IMR-90 (cell line): ENCODE measurements around the gene SEC22A. TPM values are rescaled to one million over a fixed set of nuclear protein-coding genes. Genes with fewer than 3 reads are reported as not detected.

Experiments used
- ATAC-seq: fragments of 200-7000 bp; cut with Tn5 transposase; 2 replicates; pipeline ENCODE4 v1.9.1; 2020; ENCODE audit warnings: low read depth, mild to moderate bottlenecking, moderate library complexity
- BruUV-seq: library from RNA; stranded (reverse); fragments of 400-500 nt; replicated peaks from 2 replicates; lab custom pipeline; 2021; lab: Mats Ljungman, UMichigan
- CTCF ChIA-PET: fragments of 300-600 bp; formaldehyde crosslinking; extraction: SDS; loops from one replicate; lab custom pipeline; 2021; ENCODE audit warnings: antibody characterized with exemption; lab: Yijun Ruan, JAX
- POLR2A ChIA-PET: fragments of 300-600 bp; sonication (Branson Sonifier 250); formaldehyde crosslinking; loops from one replicate; lab custom pipeline; 2022; ENCODE audit warnings: antibody characterized with exemption; ENCODE audit not compliant: unreplicated experiment; lab: Charles Lee
- DNase-seq: peaks from one replicate; pipeline ENCODE4 v3.0.0; 2013
- H2AFZ ChIP-seq: replicated peaks from 2 replicates; pipeline ENCODE3; 2013; ENCODE audit warnings: low read length, mild to moderate bottlenecking; ENCODE audit not compliant: poor library complexity
- H2AK5ac ChIP-seq: 2 replicates; pipeline ENCODE4 v1.6.1; 2013; ENCODE audit warnings: low read depth, low read length, inconsistent platforms
- H2AK9ac ChIP-seq: replicated peaks from 2 replicates; pipeline ENCODE3; 2013; ENCODE audit warnings: mild to moderate bottlenecking, low read depth, low read length, moderate library complexity; ENCODE audit not compliant: poor library complexity
- H2BK120ac ChIP-seq: 2 replicates; pipeline ENCODE4 v1.6.1; 2013; ENCODE audit warnings: low read depth, low read length, inconsistent platforms
- H2BK15ac ChIP-seq: 3 replicates; pipeline ENCODE4 v1.6.1; 2013; ENCODE audit warnings: low read depth, low read length, inconsistent platforms
- H2BK20ac ChIP-seq: 2 replicates; pipeline ENCODE4 v1.6.1; 2013; ENCODE audit warnings: low read depth, mild to moderate bottlenecking, inconsistent platforms, low read length, moderate library complexity
- H2BK5ac ChIP-seq: 2 replicates; pipeline ENCODE4 v1.6.1; 2013; ENCODE audit warnings: mild to moderate bottlenecking, low read depth, low read length, inconsistent platforms; ENCODE audit not compliant: poor library complexity, severe bottlenecking
- H3K14ac ChIP-seq: replicated peaks from 2 replicates; pipeline ENCODE4 v1.6.1; 2013; ENCODE audit warnings: low read depth, low read length, inconsistent platforms
- H3K18ac ChIP-seq: 2 replicates; pipeline ENCODE4 v1.6.1; 2013; ENCODE audit warnings: low read depth, low read length, control low read depth
- H3K23ac ChIP-seq: 2 replicates; pipeline ENCODE4 v1.6.1; 2013; ENCODE audit warnings: low read depth, low read length, inconsistent platforms
- H3K27ac ChIP-seq: 2 replicates; pipeline ENCODE4 v1.5.1; 2013; ENCODE audit warnings: mild to moderate bottlenecking, control low read depth, low read length; ENCODE audit not compliant: insufficient read depth
- H3K27me3 ChIP-seq: 2 replicates; pipeline ENCODE4 v1.6.1; 2013; ENCODE audit warnings: low read length; ENCODE audit not compliant: control insufficient read depth, insufficient read depth
- H3K36me3 ChIP-seq: 2 replicates; pipeline ENCODE4 v1.6.1; 2013; ENCODE audit warnings: low read length, mixed read lengths; ENCODE audit not compliant: control insufficient read depth, insufficient read depth
- H3K4ac ChIP-seq: 2 replicates; pipeline ENCODE4 v1.6.1; 2013; ENCODE audit warnings: low read depth, low read length, inconsistent platforms
- H3K4me1 ChIP-seq: 2 replicates; pipeline ENCODE4 v1.6.1; 2013; ENCODE audit warnings: low read length, mixed read lengths; ENCODE audit not compliant: control insufficient read depth, insufficient read depth
- H3K4me2 ChIP-seq: 2 replicates; pipeline ENCODE4 v1.6.1; 2013; ENCODE audit warnings: low read depth, mild to moderate bottlenecking, control low read depth, low read length, moderate library complexity
- H3K4me3 ChIP-seq: 2 replicates; pipeline ENCODE4 v1.5.1; 2013; ENCODE audit warnings: low read depth, mild to moderate bottlenecking, control low read depth, low read length, moderate library complexity; ENCODE audit not compliant: insufficient read depth
- H3K56ac ChIP-seq: 2 replicates; pipeline ENCODE4 v1.6.1; 2013; ENCODE audit warnings: low read length, inconsistent platforms; ENCODE audit not compliant: insufficient read depth; ENCODE audit errors: extremely low read depth
- H3K79me1 ChIP-seq, 2 experiments: 2 replicates each; pipeline ENCODE4 v1.6.1; 2013; ENCODE audit warnings: low read length in 2 of 2, inconsistent platforms in 1 of 2, low read depth in 1 of 2
- H3K9ac ChIP-seq: 2 replicates; pipeline ENCODE4 v1.6.1; 2013; ENCODE audit warnings: low read depth, low read length, control low read depth
- H3K9me1 ChIP-seq: 2 replicates; pipeline ENCODE4 v1.6.1; 2013; ENCODE audit warnings: low read length, inconsistent platforms; ENCODE audit not compliant: insufficient read depth
- H3K9me3 ChIP-seq: 2 replicates; pipeline ENCODE4 v1.6.1; 2013; ENCODE audit warnings: low read length; ENCODE audit not compliant: control insufficient read depth, insufficient read depth
- H4K20me1 ChIP-seq: 2 replicates; pipeline ENCODE4 v1.6.1; 2013; ENCODE audit warnings: low read length, inconsistent platforms; ENCODE audit not compliant: insufficient read depth
- H4K5ac ChIP-seq: 2 replicates; pipeline ENCODE4 v1.6.1; 2013; ENCODE audit warnings: mild to moderate bottlenecking, low read depth, low read length, control low read depth
- H4K8ac ChIP-seq, 2 experiments: 2 replicates each; pipeline ENCODE4 v1.6.1; 2013; ENCODE audit warnings: low read depth in 2 of 2, low read length in 2 of 2, control low read depth in 1 of 2, inconsistent platforms in 1 of 2
- H4K91ac ChIP-seq: 2 replicates; pipeline ENCODE4 v1.6.1; 2013; ENCODE audit warnings: low read depth, low read length, inconsistent platforms; ENCODE audit not compliant: insufficient read depth
- BHLHE40 ChIP-seq: fragments of 150-350 bp; IDR thresholded peaks from 2 replicates; pipeline ENCODE4 v1.6.1; 2016; ENCODE audit warnings: mild to moderate bottlenecking, low read depth, low read length
- CEBPB ChIP-seq: IDR thresholded peaks from 2 replicates; pipeline ENCODE4 v1.6.1; 2012; ENCODE audit warnings: low read depth, low read length, improper control_type of control experiment
- CHD1 ChIP-seq: IDR thresholded peaks from 2 replicates; pipeline ENCODE4 v1.6.1; 2012; ENCODE audit warnings: low read depth, low read length, improper control_type of control experiment
- CTCF ChIP-seq: conservative IDR thresholded peaks from 2 replicates; pipeline ENCODE4 v1.5.1; 2012; ENCODE audit warnings: mild to moderate bottlenecking, low read depth, low read length, improper control_type of control experiment
- ELK1 ChIP-seq: fragments of 150-350 bp; IDR thresholded peaks from 2 replicates; pipeline ENCODE4 v1.6.1; 2016; ENCODE audit warnings: low read depth, mild to moderate bottlenecking, low read length, moderate library complexity, borderline replicate concordance
- FOS ChIP-seq: fragments of 150-350 bp; IDR thresholded peaks from 2 replicates; pipeline ENCODE4 v1.6.1; 2016; ENCODE audit warnings: low read depth, low read length
- MAFK ChIP-seq: IDR thresholded peaks from 2 replicates; pipeline ENCODE4 v1.6.1; 2012; ENCODE audit warnings: low read depth, low read length, improper control_type of control experiment
- MAZ ChIP-seq: IDR thresholded peaks from 2 replicates; pipeline ENCODE4 v1.6.1; 2012; ENCODE audit warnings: low read depth, mild to moderate bottlenecking, low read length, improper control_type of control experiment, moderate library complexity, borderline replicate concordance
- MXI1 ChIP-seq: IDR thresholded peaks from 2 replicates; pipeline ENCODE4 v1.6.1; 2012; ENCODE audit warnings: low read depth, mild to moderate bottlenecking, low read length, moderate library complexity, borderline replicate concordance
- NFE2L2 ChIP-seq: fragments of 150-350 bp; IDR thresholded peaks from 2 replicates; pipeline ENCODE4 v1.6.1; 2016; ENCODE audit warnings: low read depth, mild to moderate bottlenecking, low read length
- POLR2A ChIP-seq: IDR thresholded peaks from 2 replicates; pipeline ENCODE4 v1.6.1; 2012; ENCODE audit warnings: mild to moderate bottlenecking, low read depth, low read length
- RAD21 ChIP-seq: IDR thresholded peaks from 2 replicates; pipeline ENCODE4 v1.6.1; 2012; ENCODE audit warnings: low read length, improper control_type of control experiment
- RCOR1 ChIP-seq: IDR thresholded peaks from 2 replicates; pipeline ENCODE4 v1.6.1; 2012; ENCODE audit warnings: mild to moderate bottlenecking, low read length, improper control_type of control experiment; ENCODE audit not compliant: insufficient replicate concordance
- RFX5 ChIP-seq: IDR thresholded peaks from 2 replicates; pipeline ENCODE4 v1.8.0; 2012; ENCODE audit warnings: low read depth, mild to moderate bottlenecking, low read length, moderate library complexity
- SMC3 ChIP-seq: fragments of 150-350 bp; IDR thresholded peaks from 2 replicates; pipeline ENCODE4 v1.6.1; 2016; ENCODE audit warnings: low read depth, mild to moderate bottlenecking, antibody characterized with exemption, low read length, moderate library complexity
- WGBS, 2 experiments: methylation state at CpG; one replicate each; pipeline versions ENCODE4 v1.1.5 to v1.1.7; 2013; ENCODE audit warnings: missing lambda C conversion rate in 2 of 2; ENCODE audit not compliant: insufficient read length in 1 of 2; ENCODE audit errors: extremely low coverage in 2 of 2; 5-methylcytosine and 5-hydroxymethylcytosine counted together
- dilution Hi-C: fragments of 300-500 bp; cut with HindIII; formaldehyde crosslinking; loops from one replicate; pipeline ENCODE4 v1.14.3; 2018; ENCODE audit warnings: low sequenced_read_pairs; ENCODE audit not compliant: unreplicated experiment
- in situ Hi-C: fragments of 300-500 bp; cut with MboI; formaldehyde crosslinking; loops from 3 replicates; pipeline ENCODE4 v1.14.3; 2019; ENCODE audit warnings: low sequenced_read_pairs, inconsistent platforms, mixed read lengths
- intact Hi-C: fragments of 100-400 bp; cut with micrococcal nuclease; formaldehyde crosslinking; loops from 2 replicates; pipeline ENCODE4 v1.10.0; 2022
- polyA plus RNA-seq, 3 experiments: library from polyadenylated mRNA; depleted of rRNA; stranded (reverse); fragments of >200 nt; gene quantifications; 2 replicates each; pipeline ENCODE4 v1.2.3, GENCODE V29; 2012; ENCODE audit warnings: low replicate concordance in 1 of 3
- total RNA-seq: library from RNA; depleted of rRNA; stranded (reverse); fragments of >200 nt; gene quantifications from 2 replicates; pipeline ENCODE4 v1.2.3, GENCODE V29; 2012
- TF ChIP-seq, protein P1 (sequence below): fragments of 150-350 bp; IDR thresholded peaks from 2 replicates; pipeline ENCODE4 v1.6.1; 2017; ENCODE audit warnings: mild to moderate bottlenecking, antibody characterized with exemption, low read length, low read depth

The SEC22A gene
- total and polyA plus RNA-seq, 2 of the 4 experiments (the other 2 are of a cell fraction), result 17.5 to 36.0 TPM

GRCh38 chr3:123155471-123156011 lies 46.2 kb upstream of the SEC22A start:
- no TSS peak for BruUV-seq
- Histone ChIP-seq H2BK15ac (no peak overlapping the region), H3K18ac (no peak overlapping the region), H2AFZ (no peak overlapping the region), H4K8ac (no peak overlapping the region), H3K27ac (no peak overlapping the region), H2AK5ac (no peak overlapping the region), H4K5ac (no peak overlapping the region), H2BK5ac (no peak overlapping the region), H4K20me1 (no peaks in the 10 kb centered on the region), H3K4me3 (no peak overlapping the region), H3K9me1 (peaks cover 6% of the 10 kb centered on the region), H3K4me2 (no peak overlapping the region), H3K79me1 (no peaks in the 10 kb centered on the region; a peak in 1 of 4 replicates), H3K4ac (no peak overlapping the region), H2BK20ac (no peak overlapping the region), H2BK120ac (no peak overlapping the region), H3K23ac (no peak overlapping the region), H3K14ac (no peak overlapping the region), H3K9me3 (no peaks in the 10 kb centered on the region), H2AK9ac (no peak overlapping the region), H3K56ac (no peak overlapping the region), H3K4me1 (no peaks in the 10 kb centered on the region), H4K91ac (no peak overlapping the region), H3K27me3 (no peaks in the 10 kb centered on the region), H3K9ac (no peak overlapping the region), H3K36me3 (peaks cover 51% of the 10 kb centered on the region)
- dilution Hi-C loops, result no loop called here
- ChIA-PET CTCF (no interaction called here), POLR2A (no interaction called here)
- no peak for ATAC-seq
- WGBS, 2 experiments, result no CpG with 5 or more reads among the region's 9 CpGs
- in situ Hi-C loops, result no loop called here
- DNase-seq, result no peak
- intact Hi-C loops, result no loop called here
- TF ChIP-seq ELK1, result no peak
- no peak for TF ChIP-seq POLR2A
- TF ChIP-seq MAZ, result no peak
- TF ChIP-seq, protein P1, sequence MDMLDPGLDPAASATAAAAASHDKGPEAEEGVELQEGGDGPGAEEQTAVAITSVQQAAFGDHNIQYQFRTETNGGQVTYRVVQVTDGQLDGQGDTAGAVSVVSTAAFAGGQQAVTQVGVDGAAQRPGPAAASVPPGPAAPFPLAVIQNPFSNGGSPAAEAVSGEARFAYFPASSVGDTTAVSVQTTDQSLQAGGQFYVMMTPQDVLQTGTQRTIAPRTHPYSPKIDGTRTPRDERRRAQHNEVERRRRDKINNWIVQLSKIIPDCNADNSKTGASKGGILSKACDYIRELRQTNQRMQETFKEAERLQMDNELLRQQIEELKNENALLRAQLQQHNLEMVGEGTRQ, result no peak
- no peak for TF ChIP-seq RFX5
- TF ChIP-seq MAFK, result no peak
- TF ChIP-seq CHD1, result no peak
- no peak for TF ChIP-seq MXI1
- no peak for TF ChIP-seq BHLHE40
- TF ChIP-seq NFE2L2, result no peak
- TF ChIP-seq CTCF, result no peak
- no peak for TF ChIP-seq FOS
- TF ChIP-seq CEBPB, result no peak
- no peak for TF ChIP-seq RCOR1
- TF ChIP-seq RAD21, result no peak
- TF ChIP-seq SMC3, result no peak
